ENCODE data around the gene NDUFAF8. TPM values are rescaled to one million over a fixed set of nuclear protein-coding genes. Genes with fewer than 3 reads are reported as not detected.

NDUFAF8 gene
- total and polyA plus RNA-seq, 8 donors: 14.5 to 185 (median 43.4) TPM; not detected in 1

GRCh38 chr17:81207610-81208581 lies 31.2 kb upstream of the NDUFAF8 start:
- Histone ChIP-seq H3K27me3 (no peaks in the 10 kb centered on the region), H3K9me3 (no peaks in the 10 kb centered on the region), H3K27ac (no peak overlapping the region), H3K4me3 (no peak overlapping the region), H3K4me1 (no peaks in the 10 kb centered on the region), H3K36me3 (peaks cover 0 to 37% (median 29%) of the 10 kb centered on the region in 4 donors)
- intact Hi-C loops (cut with DNase I; ENCODE audit: low total_unique reads): no loop called here
- TF ChIP-seq POLR2AphosphoS5 (IDR thresholded peaks at IDR 0.05) (no peak), EP300 (IDR thresholded peaks at IDR 0.05) (no peak), POLR2A (IDR thresholded peaks at IDR 0.05) (no peak)
- TF ChIP-seq, protein P1, sequence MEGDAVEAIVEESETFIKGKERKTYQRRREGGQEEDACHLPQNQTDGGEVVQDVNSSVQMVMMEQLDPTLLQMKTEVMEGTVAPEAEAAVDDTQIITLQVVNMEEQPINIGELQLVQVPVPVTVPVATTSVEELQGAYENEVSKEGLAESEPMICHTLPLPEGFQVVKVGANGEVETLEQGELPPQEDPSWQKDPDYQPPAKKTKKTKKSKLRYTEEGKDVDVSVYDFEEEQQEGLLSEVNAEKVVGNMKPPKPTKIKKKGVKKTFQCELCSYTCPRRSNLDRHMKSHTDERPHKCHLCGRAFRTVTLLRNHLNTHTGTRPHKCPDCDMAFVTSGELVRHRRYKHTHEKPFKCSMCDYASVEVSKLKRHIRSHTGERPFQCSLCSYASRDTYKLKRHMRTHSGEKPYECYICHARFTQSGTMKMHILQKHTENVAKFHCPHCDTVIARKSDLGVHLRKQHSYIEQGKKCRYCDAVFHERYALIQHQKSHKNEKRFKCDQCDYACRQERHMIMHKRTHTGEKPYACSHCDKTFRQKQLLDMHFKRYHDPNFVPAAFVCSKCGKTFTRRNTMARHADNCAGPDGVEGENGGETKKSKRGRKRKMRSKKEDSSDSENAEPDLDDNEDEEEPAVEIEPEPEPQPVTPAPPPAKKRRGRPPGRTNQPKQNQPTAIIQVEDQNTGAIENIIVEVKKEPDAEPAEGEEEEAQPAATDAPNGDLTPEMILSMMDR (IDR thresholded peaks at IDR 0.05): no peak
- no peak for DNase-seq
- 84 to 89% (median 88%) methylated on average over 20 to 21 of the region's 21 CpGs for whole genome bisulfite sequencing, 5 donors

DNA sequence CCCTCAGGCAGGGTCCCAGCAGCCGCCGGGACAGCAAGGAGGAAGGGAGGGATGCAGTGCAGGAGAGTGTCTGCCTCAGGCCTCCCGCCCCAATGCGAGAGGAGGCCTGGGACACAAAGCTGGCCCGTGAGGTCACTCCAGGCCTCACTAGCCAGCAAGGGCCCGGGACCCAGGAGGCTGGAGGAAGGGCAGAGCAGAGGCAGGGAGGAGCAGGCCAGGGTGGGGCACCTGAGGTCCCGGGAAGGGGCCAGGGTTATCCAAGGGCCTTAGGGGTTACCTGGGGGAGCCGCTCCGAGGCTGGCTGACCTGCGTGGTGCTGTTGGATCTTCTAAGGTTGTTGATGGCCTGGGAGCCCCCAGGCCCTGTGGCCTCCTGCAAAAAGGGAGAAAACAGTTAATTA lies 30.5 kb upstream of the NDUFAF8 start:
- no peaks in the 10 kb centered on the region for H3K27me3 ChIP-seq
- no peaks in the 10 kb centered on the region for H3K9me3 ChIP-seq
- no peak overlapping the region for H3K4me3 ChIP-seq
- no peaks in the 10 kb centered on the region for H3K4me1 ChIP-seq
- intact Hi-C loops (cut with DNase I; ENCODE audit: low total_unique reads): no loop called here
- H3K36me3 ChIP-seq: peaks cover 0 to 29% (median 22%) of the 10 kb centered on the region in 4 donors
- H3K27ac ChIP-seq: no peak overlapping the region
- DNase-seq: no peak
- no peak for TF ChIP-seq POLR2A (IDR thresholded peaks at IDR 0.05)
- TF ChIP-seq EP300 (IDR thresholded peaks at IDR 0.05): no peak
- no peak for TF ChIP-seq POLR2AphosphoS5 (IDR thresholded peaks at IDR 0.05)
- TF ChIP-seq, protein P1 (IDR thresholded peaks at IDR 0.05): no peak
- 93 to 98% (median 97%) methylated on average over 8 to 10 of the region's 10 CpGs for WGBS, 5 donors

DNA sequence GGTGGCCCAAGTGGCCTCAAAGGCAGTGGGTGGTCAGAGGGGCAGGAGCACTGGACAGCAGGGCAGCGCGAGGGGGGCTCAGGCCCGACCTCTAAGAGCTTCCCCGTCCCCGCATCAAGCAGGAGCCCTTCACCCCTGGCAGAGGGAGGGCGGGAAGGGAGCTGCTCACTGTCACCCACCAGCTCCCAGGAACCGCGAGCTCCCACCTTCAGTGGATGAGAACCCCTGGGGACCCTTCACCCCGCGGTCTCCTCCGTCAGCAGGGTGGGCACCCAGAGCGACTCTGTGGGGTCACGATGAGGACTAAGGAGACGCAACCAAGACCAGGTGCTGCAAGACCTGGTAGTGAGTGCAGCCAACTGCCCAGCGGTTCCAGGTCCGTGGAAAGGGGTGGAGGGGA lies 30.0 kb upstream of the NDUFAF8 start:
- DNase-seq: no peak
- H3K27ac ChIP-seq: no peak overlapping the region
- WGBS, 5 donors: 95 to 98% (median 96%) methylated on average over 16 of the region's 16 CpGs
- no peaks in the 10 kb centered on the region for H3K4me1 ChIP-seq
- intact Hi-C loops (cut with DNase I; ENCODE audit: low total_unique reads): no loop called here
- TF ChIP-seq POLR2A (IDR thresholded peaks at IDR 0.05) (no peak), POLR2AphosphoS5 (IDR thresholded peaks at IDR 0.05) (no peak), EP300 (IDR thresholded peaks at IDR 0.05) (no peak)
- no peaks in the 10 kb centered on the region for H3K9me3 ChIP-seq
- H3K36me3 ChIP-seq: peaks cover 0 to 24% (median 18%) of the 10 kb centered on the region in 4 donors
- H3K27me3 ChIP-seq: no peaks in the 10 kb centered on the region
- no peak overlapping the region for H3K4me3 ChIP-seq

- H3K9me3 ChIP-seq: no peaks in the 10 kb centered on the region
- H3K4me1 ChIP-seq: no peaks in the 10 kb centered on the region
- no peak overlapping the region for H3K4me3 ChIP-seq
- intact Hi-C loops (cut with DNase I; ENCODE audit: low total_unique reads): no loop called here
- WGBS, 5 donors: 75 to 86% (median 77%) methylated on average over 10 of the region's 10 CpGs
- no peak overlapping the region for H3K27ac ChIP-seq
- TF ChIP-seq POLR2A (IDR thresholded peaks at IDR 0.05): no peak
- no peak for TF ChIP-seq EP300 (IDR thresholded peaks at IDR 0.05)
- TF ChIP-seq, protein P1 (IDR thresholded peaks at IDR 0.05): no peak
- no peak for TF ChIP-seq POLR2AphosphoS5 (IDR thresholded peaks at IDR 0.05)
- H3K27me3 ChIP-seq: no peaks in the 10 kb centered on the region
- H3K36me3 ChIP-seq: peaks cover 0 to 23% (median 16%) of the 10 kb centered on the region in 4 donors
- no peak for DNase-seq
Measured at GRCh38 chr17:81210466-81210865, 28.7 kb upstream of the NDUFAF8 start.
